ENCODE results near the gene PRSS2. TPM values are rescaled to one million over a fixed set of nuclear protein-coding genes. Genes with fewer than 3 reads are reported as not detected.

Gene PRSS2
- total and polyA plus RNA-seq, 9 of the 15 experiments (the other 6 are each of a cell fraction or from before 2014, with no cell fraction given) = 1.3 to 23.9 (median 3.8) TPM

- no peaks in the 10 kb centered on the region for H4K20me1 ChIP-seq (replicated peaks; ENCODE audit: control insufficient read depth, insufficient read depth, low read length)
- 19% methylated on average over 11 of the region's 11 CpGs for WGBS (ENCODE audit: insufficient coverage, low coverage, missing lambda C conversion rate)
- FAIRE-seq (no peak), ATAC-seq (no peak), DNase-seq (ENCODE audit: extremely low read depth in 1 of 4, low spot score in 3 of 4) (no peak)
- no peak overlapping the region for H3K4me3 ChIP-seq
- intact Hi-C loops (cut with micrococcal nuclease) = no loop called here
- no peaks in the 10 kb centered on the region for H3K9me3 ChIP-seq (replicated peaks; ENCODE audit: control insufficient read depth, insufficient read depth, low read depth, low read length)
- peaks cover 9 to 38% of the 10 kb centered on the region in 2 experiments for H3K27me3 ChIP-seq (ENCODE audit: control insufficient read depth in 2 of 2, insufficient read depth in 2 of 2, low read length in 2 of 2)
- H3K9me1 ChIP-seq (ENCODE audit: control insufficient read depth, insufficient read depth, low read length) = no peaks in the 10 kb centered on the region
- no TSS peak for BruUV-seq (replicated peaks)
- H2AFZ ChIP-seq (ENCODE audit: low read depth, low read length) = no peak overlapping the region
- POLR2A ChIA-PET = interaction anchor here (0.6 kb wide), 1 partner anchor 227 kb away, joined by 3 read pairs; no protein-coding TSS in a partner anchor
- CTCF ChIA-PET (ENCODE audit: low intra/inter-chr PET ratio) = no interaction called here
- H3K36me3 ChIP-seq (ENCODE audit: control insufficient read depth, insufficient read depth, low read length) = no peaks in the 10 kb centered on the region
- in situ Hi-C loops (cut with MboI) = loop anchor here (25.0 kb wide), 1 partner anchor 161 kb away; no protein-coding TSS in a partner anchor
- H3K4me1 ChIP-seq (replicated peaks in 1 of 2; ENCODE audit: control insufficient read depth in 2 of 2, insufficient read depth in 2 of 2, low read length in 2 of 2) = peaks cover 0 to 10% of the 10 kb centered on the region in 2 experiments; a peak in 2 of 5 replicates
- H3K27ac ChIP-seq (ENCODE audit: extremely low read depth, low read depth, low read length) = no peak overlapping the region
- no peak for TF ChIP-seq XRCC5 (IDR thresholded peaks at IDR 0.05; ENCODE audit: low read depth, low read length)
- no peak for TF ChIP-seq ZNF592 (IDR thresholded peaks at IDR 0.05)
- 0 out of 2 replicates have a peak, but pooled peaks have one; percentile 25 for TF ChIP-seq MAX (CRISPR knock-in tag; IDR thresholded peaks at IDR 0.05)
- TF ChIP-seq ID3 (CRISPR knock-in tag; IDR thresholded peaks at IDR 0.05) = no peak
- peak; percentile 76; the same call in 1 of the 2 replicates for TF ChIP-seq ID3 (tag; IDR thresholded peaks at IDR 0.05)
- 0 out of 2 replicates have a peak, but pooled peaks have one; percentile 78 for TF ChIP-seq IRF2 (CRISPR knock-in tag; IDR thresholded peaks at IDR 0.05)
- H3K79me2 ChIP-seq (ENCODE audit: control insufficient read depth, insufficient read depth, low read length) = no peaks in the 10 kb centered on the region; the same call in 2 of the 3 replicates
- H3K9ac ChIP-seq (ENCODE audit: insufficient read depth in 1 of 2, low read depth in 2 of 2, low read length in 2 of 2) = no peak overlapping the region
- H3K4me2 ChIP-seq (ENCODE audit: insufficient read depth, low read length) = no peak overlapping the region
These were observed 28.0 kb downstream of the PRSS2 start for GRCh38 chr7:142798451-142799436.

Data from K562 (cell line).